ENCODE results near the gene HDAC4. TPM values are rescaled to one million over a fixed set of nuclear protein-coding genes. Genes with fewer than 3 reads are reported as not detected.

HDAC4 gene
- total RNA-seq, 1 experiment from 2014 or later, result 32.0 TPM

DNA sequence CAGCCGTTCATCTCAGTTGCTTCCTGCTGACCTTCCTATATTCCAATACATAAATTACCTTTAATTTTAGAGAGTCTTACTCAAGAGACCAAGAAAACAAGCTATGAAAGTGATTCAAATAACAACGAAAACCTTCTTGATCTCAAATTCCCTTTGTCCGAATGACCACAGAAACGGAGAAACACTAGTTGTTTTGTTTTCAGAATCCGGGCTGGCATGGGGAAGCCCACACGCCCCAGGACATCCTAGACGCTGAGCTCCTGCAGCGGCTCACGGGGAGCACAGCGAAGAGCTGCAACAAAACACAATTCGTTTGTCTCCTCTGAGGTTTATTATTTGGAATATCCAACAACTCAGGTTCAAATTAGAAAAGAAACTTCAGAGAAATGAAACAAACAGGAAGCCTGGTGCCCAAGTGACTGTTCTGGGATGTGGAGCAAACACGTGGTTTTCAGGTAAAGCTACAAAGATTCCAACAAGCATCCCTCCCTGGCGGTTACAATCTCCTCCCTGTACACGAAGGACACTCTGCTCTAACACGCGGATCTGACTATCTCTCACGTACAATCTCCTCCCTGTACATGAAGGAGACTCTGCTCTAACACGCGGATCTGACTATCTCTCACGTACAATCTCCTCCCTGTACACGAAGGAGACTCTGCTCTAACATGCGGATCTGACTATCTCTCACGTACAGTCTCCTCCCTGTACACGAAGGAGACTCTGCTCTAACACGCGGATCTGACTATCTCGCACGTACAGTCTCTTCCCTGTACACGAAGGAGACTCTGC is 315.4 kb downstream of the HDAC4 start:
- H3K4me1 Mint-ChIP-seq, result no peaks in the 10 kb centered on the region
- no peak overlapping the region for H3T11ph ChIP-seq (ENCODE audit: low read length)
- no peak overlapping the region for H2AFZ ChIP-seq (ENCODE audit: low read length)
- no peaks in the 10 kb centered on the region; a peak in 1 of 5 replicates for H3K9me3 Mint-ChIP-seq
- H3K4me3 Mint-ChIP-seq, result no peak overlapping the region
- no peaks in the 10 kb centered on the region for H3K9me3 ChIP-seq (ENCODE audit: control insufficient read depth, low read depth, low read length)
- no peaks in the 10 kb centered on the region for H3K4me1 ChIP-seq (ENCODE audit: insufficient read depth, low read length)
- H2AK5ac ChIP-seq (ENCODE audit: insufficient read length, low read length), result no peak overlapping the region
- H2BK5ac ChIP-seq (ENCODE audit: insufficient read length, low read length), result no peak overlapping the region
- no peak overlapping the region for H3K4ac ChIP-seq (ENCODE audit: low read depth, low read length)
- no peaks in the 10 kb centered on the region for H3K79me2 ChIP-seq (ENCODE audit: insufficient read depth, low read length)
- no peak overlapping the region for H2BK20ac ChIP-seq (ENCODE audit: low read depth, low read length, poor library complexity, severe bottlenecking)
- H2BK12ac ChIP-seq (ENCODE audit: insufficient read length, low read depth, low read length), result no peak overlapping the region
- no peaks in the 10 kb centered on the region for H3K79me1 ChIP-seq (ENCODE audit: insufficient read depth, low read depth, low read length, poor library complexity, severe bottlenecking)
- no peak overlapping the region for H3K27ac ChIP-seq (ENCODE audit: insufficient read length, low read depth, low read length)
- no peak overlapping the region for H2BK120ac ChIP-seq (ENCODE audit: low read depth, low read length, poor library complexity, severe bottlenecking)
- no peak overlapping the region for H2BK15ac ChIP-seq (ENCODE audit: low read depth, low read length)
- no CpG with 5 or more reads among the region's 29 CpGs for WGBS (ENCODE audit: extremely low coverage, insufficient read length, low lambda C conversion rate)
- no peaks in the 10 kb centered on the region; the same call in 1 of the 2 replicates for H3K27me3 Mint-ChIP-seq (ENCODE audit: low read depth)
- H4K91ac ChIP-seq (ENCODE audit: insufficient read length, low read depth, low read length), result no peak overlapping the region
- TF ChIP-seq, protein P1, sequence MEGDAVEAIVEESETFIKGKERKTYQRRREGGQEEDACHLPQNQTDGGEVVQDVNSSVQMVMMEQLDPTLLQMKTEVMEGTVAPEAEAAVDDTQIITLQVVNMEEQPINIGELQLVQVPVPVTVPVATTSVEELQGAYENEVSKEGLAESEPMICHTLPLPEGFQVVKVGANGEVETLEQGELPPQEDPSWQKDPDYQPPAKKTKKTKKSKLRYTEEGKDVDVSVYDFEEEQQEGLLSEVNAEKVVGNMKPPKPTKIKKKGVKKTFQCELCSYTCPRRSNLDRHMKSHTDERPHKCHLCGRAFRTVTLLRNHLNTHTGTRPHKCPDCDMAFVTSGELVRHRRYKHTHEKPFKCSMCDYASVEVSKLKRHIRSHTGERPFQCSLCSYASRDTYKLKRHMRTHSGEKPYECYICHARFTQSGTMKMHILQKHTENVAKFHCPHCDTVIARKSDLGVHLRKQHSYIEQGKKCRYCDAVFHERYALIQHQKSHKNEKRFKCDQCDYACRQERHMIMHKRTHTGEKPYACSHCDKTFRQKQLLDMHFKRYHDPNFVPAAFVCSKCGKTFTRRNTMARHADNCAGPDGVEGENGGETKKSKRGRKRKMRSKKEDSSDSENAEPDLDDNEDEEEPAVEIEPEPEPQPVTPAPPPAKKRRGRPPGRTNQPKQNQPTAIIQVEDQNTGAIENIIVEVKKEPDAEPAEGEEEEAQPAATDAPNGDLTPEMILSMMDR (conservative IDR thresholded peaks at IDR 0.05), result no peak
- no peak overlapping the region for H3K23ac ChIP-seq (ENCODE audit: insufficient read length, low read depth, low read length)
- no peak overlapping the region for H3K4me2 ChIP-seq (ENCODE audit: insufficient read depth, insufficient read length, low read length)
- no peaks in the 10 kb centered on the region for H3K23me2 ChIP-seq (ENCODE audit: insufficient read length, low read depth, low read length, poor library complexity, severe bottlenecking)
- H3K18ac ChIP-seq (ENCODE audit: insufficient read length, low read depth, low read length), result no peak overlapping the region
- no peak overlapping the region for H3K14ac ChIP-seq (ENCODE audit: insufficient read depth, low read length)
- peaks cover 3 to 9% (median 8%) of the 10 kb centered on the region in 3 experiments; a peak in 6 of 7 replicates for H3K36me3 Mint-ChIP-seq (ENCODE audit: insufficient read depth in 1 of 3, low read depth in 3 of 3)
- no peak overlapping the region for H4K8ac ChIP-seq (replicated peaks; ENCODE audit: insufficient read length, low read depth, low read length)
- no peak overlapping the region for H3K9ac ChIP-seq (ENCODE audit: extremely low read depth, insufficient read length, low read length)
- DNase-seq, result no peak
- H3K27me3 ChIP-seq (ENCODE audit: insufficient read depth, low read length), result no peaks in the 10 kb centered on the region
- no peak overlapping the region for H4K5ac ChIP-seq (ENCODE audit: insufficient read length, low read depth, low read length)
- H3K56ac ChIP-seq (ENCODE audit: insufficient read length, low read depth, low read length), result no peak overlapping the region
- H4K20me1 ChIP-seq (ENCODE audit: control insufficient read depth, insufficient read depth, insufficient read length), result no peaks in the 10 kb centered on the region
- H3K27ac Mint-ChIP-seq, result no peak overlapping the region; a peak in 1 of 7 replicates
